Trophoblast cell (in vitro differentiated cells and primary cell): ENCODE results near the gene ACSM2A.
"Not testable (repeated sequence)": the region's sequence is repeated elsewhere in the genome, so short reads cannot be mapped to it uniquely, and the experiment has no call there.

Experiments
- DNase-seq, 2 donors: peaks; one replicate each; pipeline ENCODE4 v3.0.0-alpha.2; 2016
- H2AFZ ChIP-seq: 2 replicates; pipeline ENCODE4 v1.6.1; 2013; ENCODE audit warnings: low read length, moderate library complexity, mild to moderate bottlenecking; ENCODE audit not compliant: insufficient read depth, poor library complexity
- H2AK5ac ChIP-seq: 2 replicates; pipeline ENCODE4 v1.6.1; 2013; ENCODE audit warnings: mild to moderate bottlenecking, low read length
- H2BK120ac ChIP-seq: 2 replicates; pipeline ENCODE4 v1.6.1; 2013; ENCODE audit warnings: low read length, mild to moderate bottlenecking, moderate library complexity; ENCODE audit not compliant: insufficient read depth, poor library complexity
- H2BK12ac ChIP-seq: 2 replicates; pipeline ENCODE4 v1.6.1; 2013; ENCODE audit warnings: mild to moderate bottlenecking, low read length, moderate library complexity
- H2BK5ac ChIP-seq: 2 replicates; pipeline ENCODE4 v1.6.1; 2013; ENCODE audit warnings: low read length, low read depth, moderate library complexity, mild to moderate bottlenecking; ENCODE audit not compliant: poor library complexity
- H3K14ac ChIP-seq: 2 replicates; pipeline ENCODE4 v1.6.1; 2013; ENCODE audit warnings: mild to moderate bottlenecking, low read length
- H3K18ac ChIP-seq: 2 replicates; pipeline ENCODE4 v1.6.1; 2013; ENCODE audit warnings: mild to moderate bottlenecking, low read length
- H3K23ac ChIP-seq: 2 replicates; pipeline ENCODE4 v1.6.1; 2013; ENCODE audit warnings: low read length
- H3K27ac ChIP-seq: 2 replicates; pipeline ENCODE4 v1.5.1; 2013; ENCODE audit warnings: low read depth, mild to moderate bottlenecking, inconsistent platforms, low read length, moderate library complexity
- H3K27me3 ChIP-seq: 2 replicates; pipeline ENCODE4 v1.6.1; 2013; ENCODE audit warnings: inconsistent platforms, mild to moderate bottlenecking, low read length, moderate library complexity; ENCODE audit not compliant: insufficient read depth
- H3K36me3 ChIP-seq, 2 experiments: 1 replicate in 1 of 2; 2 replicates in 1 of 2; pipeline ENCODE4 v1.6.1; 2013; ENCODE audit warnings: low read length in 2 of 2, mild to moderate bottlenecking in 2 of 2, moderate library complexity in 1 of 2; ENCODE audit not compliant: insufficient read depth in 2 of 2, control insufficient read depth in 1 of 2
- H3K4ac ChIP-seq: 2 replicates; pipeline ENCODE4 v1.6.1; 2013; ENCODE audit warnings: low read depth, mild to moderate bottlenecking, low read length, moderate library complexity
- H3K4me1 ChIP-seq, 2 experiments: 1 replicate in 1 of 2; 2 replicates in 1 of 2; pipeline ENCODE4 v1.6.1; 2013; ENCODE audit warnings: low read length in 2 of 2, mild to moderate bottlenecking in 2 of 2, moderate library complexity in 1 of 2; ENCODE audit not compliant: insufficient read depth in 2 of 2, control insufficient read depth in 1 of 2
- H3K4me2 ChIP-seq: 2 replicates; pipeline ENCODE4 v1.6.1; 2013; ENCODE audit warnings: inconsistent platforms, mild to moderate bottlenecking, low read length, moderate library complexity
- H3K4me3 ChIP-seq: 2 replicates; pipeline ENCODE4 v1.5.1; 2013; ENCODE audit warnings: mild to moderate bottlenecking, low read depth, low read length, inconsistent platforms
- H3K79me1 ChIP-seq: one replicate; pipeline ENCODE4 v1.6.1; 2013; ENCODE audit warnings: low read length
- H3K79me2 ChIP-seq: 2 replicates; pipeline ENCODE4 v1.6.1; 2013; ENCODE audit warnings: low read length, mild to moderate bottlenecking; ENCODE audit not compliant: control insufficient read depth, insufficient read depth, poor library complexity
- H3K9ac ChIP-seq: 2 replicates; pipeline ENCODE4 v1.6.1; 2013; ENCODE audit warnings: mild to moderate bottlenecking, low read length
- H3K9me3 ChIP-seq: 2 replicates; pipeline ENCODE4 v1.6.1; 2013; ENCODE audit warnings: low read depth, mild to moderate bottlenecking, control low read depth, inconsistent platforms, low read length; ENCODE audit not compliant: insufficient read depth
- H4K12ac ChIP-seq: 2 replicates; pipeline ENCODE4 v1.6.1; 2013; ENCODE audit warnings: low read depth, mild to moderate bottlenecking, low read length, moderate library complexity
- H4K8ac ChIP-seq: 2 replicates; pipeline ENCODE4 v1.6.1; 2013; ENCODE audit warnings: low read depth, mild to moderate bottlenecking, low read length, moderate library complexity
- H4K91ac ChIP-seq: one replicate; pipeline ENCODE4 v1.6.1; 2013; ENCODE audit warnings: low read depth, mild to moderate bottlenecking, low read length, moderate library complexity
- WGBS: extraction: QIAGEN DNeasy Blood & Tissue Kit; methylation state at CpG from one replicate; pipeline ENCODE4 v1.1.7; 2013; ENCODE audit warnings: missing lambda C conversion rate; ENCODE audit not compliant: insufficient read length, insufficient coverage; ENCODE audit errors: extremely low coverage; 5-methylcytosine and 5-hydroxymethylcytosine counted together

Gene ACSM2A

GRCh38 chr16:20439820-20440231 is 11.5 kb upstream of the ACSM2A start:
- H3K9ac ChIP-seq: not testable (repeated sequence)

GRCh38 chr16:20440731-20441130 is 10.6 kb upstream of the ACSM2A start:
- H3K4me2 ChIP-seq, H3K79me1 ChIP-seq, H2BK12ac ChIP-seq, DNase-seq, H3K79me2 ChIP-seq, H2BK120ac ChIP-seq, H3K27me3 ChIP-seq, H2AFZ ChIP-seq, H3K23ac ChIP-seq, H3K27ac ChIP-seq, H3K14ac ChIP-seq, H3K9ac ChIP-seq, H3K9me3 ChIP-seq, H3K4ac ChIP-seq, H3K4me1 ChIP-seq, H4K91ac ChIP-seq, H3K4me3 ChIP-seq, H4K12ac ChIP-seq, H2AK5ac ChIP-seq, H3K36me3 ChIP-seq, H3K18ac ChIP-seq, H2BK5ac ChIP-seq, H4K8ac ChIP-seq: not testable (repeated sequence)
- no CpG with 5 or more reads among the region's 1 CpG for WGBS

More at GRCh38 chr16:20439820-20440231, 11.5 kb upstream of the ACSM2A start:
- WGBS: no CpG with 5 or more reads among the region's 3 CpGs
- not testable (repeated sequence) for H3K27ac ChIP-seq, H2BK12ac ChIP-seq, H3K4me1 ChIP-seq, H3K36me3 ChIP-seq, H4K91ac ChIP-seq, H3K27me3 ChIP-seq, H3K14ac ChIP-seq, H3K9me3 ChIP-seq, H3K23ac ChIP-seq, H4K8ac ChIP-seq, H3K4ac ChIP-seq, H2AK5ac ChIP-seq, H2AFZ ChIP-seq, H3K79me2 ChIP-seq, H3K79me1 ChIP-seq, H2BK5ac ChIP-seq, H3K4me2 ChIP-seq, H3K4me3 ChIP-seq, DNase-seq, H2BK120ac ChIP-seq, H3K18ac ChIP-seq, H4K12ac ChIP-seq

DNA sequence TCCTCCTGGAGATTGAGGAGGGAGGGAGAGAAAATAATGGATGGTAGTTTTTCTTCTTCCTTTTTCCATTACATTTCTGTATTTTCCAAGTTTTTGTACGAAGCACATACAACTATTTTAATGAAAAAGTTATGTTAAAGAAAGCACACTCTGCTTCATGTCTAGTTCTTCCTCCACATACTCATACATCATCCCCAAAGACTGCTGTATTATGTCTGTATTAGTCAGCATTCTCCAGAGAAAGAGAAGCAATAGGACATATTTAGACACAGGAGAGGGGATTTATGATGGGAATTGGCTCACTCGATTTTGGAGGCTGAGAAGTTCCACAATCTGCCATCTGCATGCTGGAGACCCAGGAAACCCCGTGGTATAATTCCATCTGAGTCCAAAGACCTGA is 10.1 kb upstream of the ACSM2A start:
- no peak overlapping the region for H4K12ac ChIP-seq
- no peak overlapping the region for H3K9ac ChIP-seq

GRCh38 chr16:20441859-20442258 is 9.5 kb upstream of the ACSM2A start:
- not testable (repeated sequence) for H4K8ac ChIP-seq, H2AFZ ChIP-seq, H3K4ac ChIP-seq, H4K12ac ChIP-seq, H2BK5ac ChIP-seq, H3K9me3 ChIP-seq, H3K27ac ChIP-seq, H3K9ac ChIP-seq, DNase-seq, H3K36me3 ChIP-seq, H4K91ac ChIP-seq, H3K27me3 ChIP-seq, H3K18ac ChIP-seq, H2BK12ac ChIP-seq, H3K4me2 ChIP-seq, H3K4me1 ChIP-seq, H3K23ac ChIP-seq, H2AK5ac ChIP-seq, H3K4me3 ChIP-seq, H3K79me2 ChIP-seq, H3K14ac ChIP-seq, H2BK120ac ChIP-seq, H3K79me1 ChIP-seq
- WGBS: no CpG with 5 or more reads among the region's 4 CpGs

More for the DNA sequence above, 10.1 kb upstream of the ACSM2A start:
- no peaks in the 10 kb centered on the region for H3K27me3 ChIP-seq
- H3K4me3 ChIP-seq: no peak overlapping the region
- no peak overlapping the region for H3K18ac ChIP-seq
- no peaks in the 10 kb centered on the region for H3K79me1 ChIP-seq
- no peak for DNase-seq
- H2BK12ac ChIP-seq: no peak overlapping the region
- no peak overlapping the region for H3K4ac ChIP-seq
- H3K23ac ChIP-seq: no peak overlapping the region
- H2AK5ac ChIP-seq: no peak overlapping the region
- no CpG with 5 or more reads among the region's 3 CpGs for WGBS
- H2AFZ ChIP-seq: no peak overlapping the region
- H3K9me3 ChIP-seq: no peaks in the 10 kb centered on the region
- H3K79me2 ChIP-seq: no peaks in the 10 kb centered on the region
- no peak overlapping the region for H3K14ac ChIP-seq
- no peak overlapping the region for H3K27ac ChIP-seq
- no peak overlapping the region for H2BK120ac ChIP-seq
- no peak overlapping the region for H2BK5ac ChIP-seq
- H3K36me3 ChIP-seq: no peaks in the 10 kb centered on the region
- no peak overlapping the region for H3K4me2 ChIP-seq
- no peaks in the 10 kb centered on the region for H3K4me1 ChIP-seq
- no peak overlapping the region for H4K8ac ChIP-seq
- H4K91ac ChIP-seq: no peak overlapping the region
